Mucosa of rectum (tissue), 2 donors: ENCODE data around the gene ADAMTS17.

Source experiments
- H3K27ac ChIP-seq, 2 donors: one replicate each; pipeline ENCODE4 v1.7.0; 2013; ENCODE audit warnings: inconsistent platforms in 2 of 2, low read depth in 2 of 2, low read length in 2 of 2
- H3K27me3 ChIP-seq, 2 donors: one replicate each; pipeline ENCODE4 v1.7.0; 2013; ENCODE audit warnings: low read length in 2 of 2; ENCODE audit not compliant: control insufficient read depth in 2 of 2, insufficient read depth in 2 of 2
- H3K36me3 ChIP-seq, 2 donors: one replicate each; pipeline ENCODE4 v1.7.0; 2013; ENCODE audit warnings: low read length in 2 of 2; ENCODE audit not compliant: control insufficient read depth in 2 of 2, insufficient read depth in 2 of 2
- H3K4me1 ChIP-seq, 2 donors: one replicate each; pipeline ENCODE4 v1.7.0; 2013; ENCODE audit warnings: low read length in 2 of 2, mild to moderate bottlenecking in 1 of 2; ENCODE audit not compliant: control insufficient read depth in 2 of 2, insufficient read depth in 2 of 2
- H3K4me3 ChIP-seq, 2 donors: one replicate each; pipeline ENCODE4 v1.7.0; 2013; ENCODE audit warnings: low read length in 2 of 2
- H3K9ac ChIP-seq, 2 donors: one replicate each; pipeline ENCODE4 v1.7.0; 2013; ENCODE audit warnings: low read length in 2 of 2, low read depth in 1 of 2, mild to moderate bottlenecking in 1 of 2
- H3K9me3 ChIP-seq, 2 donors: one replicate each; pipeline ENCODE4 v1.7.0; 2013; ENCODE audit warnings: low read length in 2 of 2; ENCODE audit not compliant: control insufficient read depth in 2 of 2
- donor health status: healthy.
- donor health status: Normal muscosa, but diverticular disease.

ADAMTS17 gene

DNA sequence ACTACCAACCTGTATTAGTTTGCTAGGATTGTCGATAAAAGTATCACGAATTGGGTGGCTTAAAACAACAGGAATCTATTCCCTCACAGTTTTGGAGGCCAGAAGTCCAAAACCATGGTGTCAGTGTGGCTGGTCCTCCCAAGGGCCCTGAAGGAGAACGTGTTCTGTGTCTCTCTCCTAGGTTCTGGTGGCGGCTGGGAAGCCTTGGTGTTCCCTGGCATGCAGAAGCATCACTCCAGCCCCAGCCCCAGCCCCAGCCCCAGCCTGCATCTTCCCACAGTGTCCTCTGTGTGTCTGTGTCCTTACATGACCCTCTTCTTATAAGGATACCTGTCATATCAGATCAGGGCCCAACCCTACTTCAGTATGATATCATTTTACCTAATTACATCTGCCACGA, 336.1 kb downstream of the ADAMTS17 start:
- H3K36me3 ChIP-seq, result no peaks in the 10 kb centered on the region
- H3K27ac ChIP-seq, result no peak overlapping the region
- H3K9ac ChIP-seq, result no peak overlapping the region
- no peak overlapping the region for H3K4me3 ChIP-seq
- H3K27me3 ChIP-seq, result no peaks in the 10 kb centered on the region
- no peaks in the 10 kb centered on the region for H3K9me3 ChIP-seq
- H3K4me1 ChIP-seq, result no peaks in the 10 kb centered on the region

DNA sequence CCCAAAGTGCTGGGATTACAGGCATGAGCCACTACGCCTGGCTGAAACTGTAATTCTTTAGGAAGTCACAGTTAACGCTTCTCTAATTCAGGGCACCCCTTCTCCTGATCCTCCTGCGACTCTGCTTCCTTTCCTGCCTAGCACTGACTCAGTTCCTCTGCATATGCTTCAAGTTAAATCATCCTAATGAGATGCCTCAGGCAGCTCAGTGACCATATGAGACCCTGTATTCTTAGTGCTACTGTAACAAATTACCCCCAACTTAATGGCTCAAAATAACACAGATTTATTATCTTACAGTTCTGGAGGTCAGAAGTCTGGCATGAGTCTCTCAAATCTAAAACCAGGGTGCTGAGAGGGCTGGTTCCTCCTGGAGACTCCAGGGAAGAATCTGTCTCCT, 336.8 kb downstream of the ADAMTS17 start:
- Histone ChIP-seq H3K36me3 (no peaks in the 10 kb centered on the region), H3K9ac (no peak overlapping the region), H3K27ac (no peak overlapping the region), H3K4me1 (no peaks in the 10 kb centered on the region), H3K4me3 (no peak overlapping the region), H3K27me3 (no peaks in the 10 kb centered on the region), H3K9me3 (no peaks in the 10 kb centered on the region)

DNA sequence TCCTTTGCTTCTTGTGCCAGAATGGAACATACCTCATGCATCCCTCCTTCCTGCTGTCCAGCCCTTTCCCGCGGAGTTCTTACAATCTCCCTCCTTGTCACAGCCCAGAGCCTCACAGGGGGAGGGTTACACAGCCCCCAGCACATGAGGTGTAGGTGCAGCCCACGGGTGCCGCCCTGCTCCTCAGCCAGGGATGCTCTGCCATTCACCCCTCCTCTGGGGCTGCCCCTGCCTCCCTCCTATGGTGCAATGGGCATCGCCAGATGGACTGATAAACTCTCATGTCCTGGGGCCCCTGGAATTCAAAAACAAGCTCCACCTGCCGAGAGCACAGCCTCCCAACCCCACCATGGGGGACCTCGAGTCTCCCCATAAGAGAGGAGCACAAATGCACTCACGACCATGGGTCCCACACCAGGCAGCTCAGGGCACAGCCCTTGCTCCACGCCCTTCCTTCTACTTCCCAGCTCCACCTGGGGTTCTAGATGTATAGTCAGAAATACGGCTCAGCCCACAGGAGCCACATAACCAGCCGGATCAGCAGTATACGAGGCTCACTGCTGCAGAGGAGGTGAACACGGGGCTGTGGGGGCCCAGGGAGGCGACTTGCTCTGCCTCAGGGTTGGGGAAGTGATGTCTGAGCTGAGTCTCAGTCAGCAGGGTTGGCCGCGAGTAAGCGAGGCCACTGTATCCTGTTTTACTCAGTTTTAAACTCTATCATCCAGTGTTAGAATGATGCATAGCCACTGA, 338.8 kb downstream of the ADAMTS17 start:
- Histone ChIP-seq H3K4me1 (no peaks in the 10 kb centered on the region), H3K4me3 (no peak overlapping the region), H3K36me3 (no peaks in the 10 kb centered on the region), H3K9ac (no peak overlapping the region), H3K27ac (no peak overlapping the region), H3K9me3 (no peaks in the 10 kb centered on the region), H3K27me3 (no peaks in the 10 kb centered on the region)

DNA sequence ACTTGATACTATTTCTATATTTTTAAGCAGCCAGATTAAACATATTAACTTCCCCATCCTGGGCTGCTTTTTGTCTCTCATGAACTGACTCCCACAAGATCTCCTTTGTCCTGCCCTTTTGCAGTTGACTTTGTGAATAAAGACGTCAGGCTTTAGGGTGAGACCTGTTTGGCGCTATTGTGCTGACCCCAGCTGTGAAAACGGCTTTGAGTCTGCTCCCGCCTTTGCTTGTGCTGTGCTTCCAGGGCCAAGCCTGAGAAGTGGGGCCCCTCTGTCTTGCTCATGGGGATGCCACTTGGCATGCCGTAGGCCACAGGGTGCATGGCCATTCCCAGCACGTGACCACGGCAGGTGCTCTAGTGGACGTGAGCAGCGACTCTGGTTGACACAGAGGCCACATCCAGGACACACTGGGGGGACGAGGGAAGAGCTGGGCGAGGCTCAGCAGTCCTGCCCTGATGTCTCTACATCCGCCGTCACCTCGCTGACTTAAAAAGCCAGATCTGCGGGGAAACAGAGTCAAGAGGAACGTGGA, 339.6 kb downstream of the ADAMTS17 start:
- Histone ChIP-seq H3K27me3 (no peaks in the 10 kb centered on the region), H3K9ac (no peak overlapping the region), H3K4me3 (no peak overlapping the region), H3K36me3 (no peaks in the 10 kb centered on the region), H3K4me1 (no peaks in the 10 kb centered on the region), H3K9me3 (no peaks in the 10 kb centered on the region), H3K27ac (no peak overlapping the region)

DNA sequence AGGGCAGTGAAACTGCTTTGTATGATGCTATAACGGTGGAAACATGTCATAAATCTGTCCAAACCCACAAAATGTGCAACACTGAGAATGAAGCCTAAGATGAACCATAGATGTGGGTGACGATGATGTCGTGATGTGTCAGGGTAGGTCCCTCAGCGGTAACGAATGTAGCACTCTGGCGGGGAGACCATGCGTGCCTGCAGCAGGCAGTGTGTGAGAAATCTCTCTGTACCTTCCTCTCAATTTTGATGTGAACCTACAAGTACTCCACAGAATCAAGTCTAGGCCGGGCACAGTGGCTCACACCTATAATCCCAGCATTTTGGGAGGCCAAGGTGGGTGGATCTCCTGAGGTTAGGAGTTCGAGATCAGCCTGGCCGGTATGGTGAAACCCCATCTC, 340.4 kb downstream of the ADAMTS17 start:
- Histone ChIP-seq H3K4me1 (no peaks in the 10 kb centered on the region), H3K27me3 (no peaks in the 10 kb centered on the region), H3K27ac (no peak overlapping the region), H3K9me3 (no peaks in the 10 kb centered on the region), H3K4me3 (no peak overlapping the region), H3K9ac (no peak overlapping the region), H3K36me3 (no peaks in the 10 kb centered on the region)

DNA sequence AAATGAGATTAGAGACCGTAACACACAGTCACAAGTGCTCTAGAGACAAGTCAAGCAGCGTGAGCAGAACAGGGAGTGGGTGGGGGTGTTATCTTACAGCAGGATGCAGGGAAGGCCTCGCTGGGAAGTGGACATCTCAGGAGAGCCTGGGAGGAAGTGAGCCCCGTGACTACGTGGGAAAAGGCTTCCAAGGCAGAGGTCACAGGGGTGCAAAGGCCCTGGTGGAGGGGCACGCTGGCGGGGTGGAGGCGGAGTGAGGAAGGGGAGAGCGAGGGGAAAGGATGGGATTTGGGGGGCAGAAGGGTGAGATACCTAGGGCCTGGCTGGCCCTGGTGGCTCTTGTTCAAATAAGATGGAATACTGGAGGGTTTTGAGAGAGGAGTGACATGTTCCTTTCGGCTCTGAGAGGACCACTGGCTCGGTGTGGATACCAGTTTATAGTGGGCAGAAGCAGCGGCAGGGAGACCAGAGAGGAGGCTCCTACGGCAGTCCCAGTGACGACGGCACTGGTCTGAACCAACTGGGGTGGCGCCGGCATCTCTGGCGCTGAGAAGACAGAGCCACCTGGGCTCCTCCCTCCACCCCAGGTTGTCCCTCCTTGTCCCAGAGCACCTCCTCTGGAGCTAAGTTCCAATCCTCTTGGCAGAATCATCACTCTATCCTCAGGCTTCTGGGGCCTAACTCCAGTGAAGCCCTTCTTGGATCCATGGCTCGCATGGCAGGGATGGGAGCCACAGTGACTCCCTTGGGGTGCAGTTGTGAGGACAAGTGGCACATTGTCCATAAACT, 342.3 kb downstream of the ADAMTS17 start:
- Histone ChIP-seq H3K9ac (no peak overlapping the region), H3K27me3 (no peaks in the 10 kb centered on the region), H3K4me1 (no peaks in the 10 kb centered on the region), H3K9me3 (no peaks in the 10 kb centered on the region), H3K36me3 (no peaks in the 10 kb centered on the region), H3K4me3 (no peak overlapping the region), H3K27ac (no peak overlapping the region)

DNA sequence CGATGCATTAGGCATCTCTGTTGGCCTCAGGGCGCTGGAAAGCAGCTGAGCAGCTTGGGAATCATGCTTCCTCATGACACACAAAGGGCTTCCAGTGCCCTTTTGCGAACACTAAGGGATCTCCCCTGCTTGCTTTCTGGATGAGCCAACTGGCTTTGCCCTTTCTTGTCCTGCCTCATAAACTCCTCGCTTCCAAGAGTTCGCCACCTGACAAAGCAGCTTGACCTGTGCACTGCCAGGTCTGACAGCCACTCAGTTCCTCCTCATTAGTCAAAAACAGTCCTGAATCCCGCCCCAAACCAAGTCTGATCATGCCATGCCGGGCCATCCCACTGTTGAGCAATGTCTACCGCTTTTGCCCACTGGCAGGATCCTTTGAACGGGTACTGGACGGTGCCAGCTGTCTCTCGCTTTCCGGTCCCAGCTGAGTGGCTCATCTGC, 343.1 kb downstream of the ADAMTS17 start:
- H3K9me3 ChIP-seq, result no peaks in the 10 kb centered on the region
- H3K4me1 ChIP-seq, result no peaks in the 10 kb centered on the region
- no peaks in the 10 kb centered on the region for H3K36me3 ChIP-seq
- H3K4me3 ChIP-seq, result no peak overlapping the region
- H3K27ac ChIP-seq, result no peak overlapping the region
- H3K9ac ChIP-seq, result no peak overlapping the region
- no peaks in the 10 kb centered on the region for H3K27me3 ChIP-seq

DNA sequence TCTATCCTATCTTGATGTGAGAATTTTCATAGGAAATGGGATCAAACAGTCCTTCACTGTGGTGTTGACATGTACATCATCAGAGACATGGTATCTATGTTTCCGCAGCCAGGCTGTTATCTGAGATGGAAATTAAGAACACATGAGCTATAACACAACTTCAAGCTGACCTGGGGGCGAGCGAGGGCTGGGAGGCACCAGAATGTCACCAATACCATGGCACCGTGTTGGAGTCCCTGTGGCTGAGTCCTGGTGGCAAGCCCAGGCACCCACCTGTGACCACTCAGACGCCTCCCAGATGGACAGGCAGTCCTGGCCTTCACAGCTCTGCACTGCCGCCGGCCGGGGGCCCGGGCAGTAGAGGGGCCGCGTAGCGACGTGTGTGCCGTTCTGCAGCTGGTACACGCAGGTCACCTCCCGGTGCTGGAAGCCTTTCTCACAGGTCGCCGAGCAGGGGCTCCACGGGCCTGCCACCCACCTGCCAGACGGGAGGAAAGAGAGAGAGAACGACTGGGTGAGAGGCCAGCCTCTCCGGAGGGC, 344.6 kb downstream of the ADAMTS17 start:
- no peak overlapping the region for H3K9ac ChIP-seq
- H3K27me3 ChIP-seq, result no peaks in the 10 kb centered on the region
- H3K4me3 ChIP-seq, result no peak overlapping the region
- H3K27ac ChIP-seq, result no peak overlapping the region
- no peaks in the 10 kb centered on the region for H3K9me3 ChIP-seq
- H3K36me3 ChIP-seq, result no peaks in the 10 kb centered on the region
- H3K4me1 ChIP-seq, result no peaks in the 10 kb centered on the region

DNA sequence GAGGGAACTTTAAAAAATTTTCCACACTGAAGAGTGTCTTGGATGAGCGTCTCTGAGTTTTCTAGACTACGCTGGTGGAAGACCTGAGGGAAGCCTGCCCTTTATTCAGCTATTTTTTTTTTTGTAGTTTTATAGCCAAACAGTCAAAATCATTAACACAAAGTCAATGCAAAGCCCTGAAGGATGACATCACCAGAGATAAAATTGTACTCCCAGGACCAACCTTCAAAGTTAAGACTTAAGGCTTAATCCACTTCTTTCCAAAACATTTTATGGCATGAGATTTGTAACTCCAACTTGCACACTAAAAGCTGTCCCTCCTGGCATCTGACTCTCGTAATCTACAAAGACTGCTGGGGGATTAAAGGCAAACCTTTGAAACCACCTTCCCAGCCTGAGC, 345.1 kb downstream of the ADAMTS17 start:
- H3K9ac ChIP-seq, result no peak overlapping the region
- no peaks in the 10 kb centered on the region for H3K36me3 ChIP-seq
- H3K27me3 ChIP-seq, result no peaks in the 10 kb centered on the region
- no peak overlapping the region for H3K4me3 ChIP-seq
- H3K27ac ChIP-seq, result no peak overlapping the region
- no peaks in the 10 kb centered on the region for H3K4me1 ChIP-seq
- no peaks in the 10 kb centered on the region for H3K9me3 ChIP-seq

DNA sequence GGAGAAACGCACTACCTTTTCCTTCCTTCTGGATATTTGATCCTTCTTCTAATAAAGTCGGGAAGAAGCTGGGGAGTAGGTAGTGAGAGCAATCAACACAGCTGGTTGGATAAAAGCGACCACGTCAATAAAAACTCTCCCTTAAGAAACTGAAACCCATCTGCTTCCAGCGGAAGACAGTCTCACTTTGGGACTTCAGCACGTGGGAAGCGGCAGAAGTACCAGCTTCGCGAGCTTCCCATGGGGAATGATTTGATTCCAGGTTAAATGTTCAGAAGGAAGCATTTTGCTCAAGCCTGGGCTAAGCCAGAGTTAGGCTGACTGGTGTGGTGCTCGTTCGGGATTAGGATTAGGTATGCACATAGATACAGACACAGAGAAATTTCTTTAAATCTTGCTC, 346.2 kb downstream of the ADAMTS17 start:
- no peak overlapping the region for H3K9ac ChIP-seq
- H3K9me3 ChIP-seq, result no peaks in the 10 kb centered on the region
- H3K4me1 ChIP-seq, result no peaks in the 10 kb centered on the region
- H3K27ac ChIP-seq, result no peak overlapping the region
- no peak overlapping the region for H3K4me3 ChIP-seq
- no peaks in the 10 kb centered on the region for H3K36me3 ChIP-seq
- H3K27me3 ChIP-seq, result no peaks in the 10 kb centered on the region
